IPS-18a (cell line): Measurements from ENCODE around the gene LARGE1.

Source experiments
- H3K27ac ChIP-seq: one replicate; pipeline ENCODE4 v1.5.1; 2013; ENCODE audit warnings: low read length
- H3K27me3 ChIP-seq: one replicate; pipeline ENCODE4 v1.6.1; 2013; ENCODE audit warnings: mild to moderate bottlenecking, low read length; ENCODE audit not compliant: control insufficient read depth, insufficient read depth
- H3K36me3 ChIP-seq: one replicate; pipeline ENCODE4 v1.6.1; 2013; ENCODE audit warnings: low read depth, low read length; ENCODE audit not compliant: control insufficient read depth
- H3K4me1 ChIP-seq: one replicate; pipeline ENCODE4 v1.6.1; 2013; ENCODE audit warnings: low read depth, low read length; ENCODE audit not compliant: control insufficient read depth
- H3K4me3 ChIP-seq: one replicate; pipeline ENCODE4 v1.5.1; 2013; ENCODE audit warnings: low read length
- H3K9ac ChIP-seq: one replicate; pipeline ENCODE4 v1.6.1; 2013; ENCODE audit warnings: mild to moderate bottlenecking, low read length, moderate library complexity
- H3K9me3 ChIP-seq: one replicate; pipeline ENCODE4 v1.6.1; 2013; ENCODE audit warnings: low read depth, low read length; ENCODE audit not compliant: control insufficient read depth

The LARGE1 gene

DNA sequence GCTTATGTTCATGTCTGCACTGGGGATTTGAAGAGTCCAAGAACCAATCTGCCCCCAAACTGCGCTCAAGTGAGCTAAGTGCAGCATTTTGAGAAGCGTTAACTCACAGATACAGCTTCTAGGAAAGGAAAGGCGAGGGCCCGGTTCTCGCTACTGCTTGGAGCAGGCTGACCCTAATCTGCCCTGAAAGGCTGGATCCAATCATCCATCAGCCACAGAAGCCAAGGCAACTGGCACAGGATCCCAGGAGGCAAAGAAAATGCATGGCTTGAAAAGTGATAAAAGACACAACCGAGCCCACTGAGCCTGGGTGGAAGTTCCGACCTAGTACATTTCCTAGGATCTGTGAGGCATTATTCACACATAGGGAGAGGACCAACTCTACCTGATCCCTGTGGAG is 174.8 kb downstream of the LARGE1 start:
- H3K27me3 ChIP-seq, result no peaks in the 10 kb centered on the region
- H3K9me3 ChIP-seq, result no peaks in the 10 kb centered on the region
- H3K9ac ChIP-seq, result no peak overlapping the region

DNA sequence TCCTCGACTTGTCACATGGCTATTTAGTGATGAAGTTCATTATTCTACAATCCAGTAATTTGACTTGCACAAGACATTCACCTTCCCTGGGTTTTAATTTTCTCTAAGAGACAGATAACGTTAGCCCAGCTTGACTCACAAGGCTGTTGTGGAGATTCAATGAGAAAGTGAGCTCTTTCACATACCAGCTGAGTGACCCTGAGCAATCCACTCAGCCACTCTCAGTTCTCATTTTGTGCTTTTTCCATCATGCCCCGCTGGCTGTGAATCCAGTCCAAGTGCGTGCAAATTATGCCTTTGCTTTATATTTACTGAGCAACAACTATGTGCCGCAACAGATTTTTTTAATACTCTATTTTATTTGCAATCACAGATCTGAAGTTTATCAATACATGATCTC is 176.5 kb downstream of the LARGE1 start:
- Histone ChIP-seq H3K4me3 (no peak overlapping the region), H3K36me3 (no peaks in the 10 kb centered on the region), H3K4me1 (peaks cover 27% of the 10 kb centered on the region), H3K27me3 (no peaks in the 10 kb centered on the region), H3K9me3 (no peaks in the 10 kb centered on the region), H3K27ac (no peak overlapping the region), H3K9ac (no peak overlapping the region)

More for the DNA sequence above, 174.8 kb downstream of the LARGE1 start:
- Histone ChIP-seq H3K4me3 (no peak overlapping the region), H3K36me3 (no peaks in the 10 kb centered on the region), H3K4me1 (peaks cover 10% of the 10 kb centered on the region), H3K27ac (no peak overlapping the region)

DNA sequence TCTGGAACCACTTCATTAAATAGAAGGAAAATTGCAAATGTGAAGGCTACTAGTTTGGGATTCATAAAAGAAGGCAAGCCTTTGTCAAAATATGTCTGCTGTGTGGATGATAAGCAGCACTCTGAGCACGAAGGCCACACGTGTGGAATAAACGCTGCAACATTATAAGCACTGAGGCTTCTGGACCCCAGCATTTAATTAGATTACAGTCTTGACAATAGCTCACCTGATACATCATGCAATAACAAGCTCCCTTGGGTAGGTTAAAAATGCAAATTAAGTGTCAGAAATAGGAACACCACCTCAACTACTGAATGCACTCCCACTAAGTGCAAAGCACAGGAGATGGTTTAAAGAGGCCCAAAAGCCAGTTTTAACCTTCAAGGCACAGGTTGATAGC is 179.3 kb downstream of the LARGE1 start:
- peaks cover 45% of the 10 kb centered on the region for H3K4me1 ChIP-seq
- no peak overlapping the region for H3K4me3 ChIP-seq
- H3K9ac ChIP-seq, result no peak overlapping the region
- H3K27me3 ChIP-seq, result no peaks in the 10 kb centered on the region
- no peaks in the 10 kb centered on the region for H3K36me3 ChIP-seq
- H3K9me3 ChIP-seq, result peaks cover 4% of the 10 kb centered on the region
- H3K27ac ChIP-seq, result no peak overlapping the region

DNA sequence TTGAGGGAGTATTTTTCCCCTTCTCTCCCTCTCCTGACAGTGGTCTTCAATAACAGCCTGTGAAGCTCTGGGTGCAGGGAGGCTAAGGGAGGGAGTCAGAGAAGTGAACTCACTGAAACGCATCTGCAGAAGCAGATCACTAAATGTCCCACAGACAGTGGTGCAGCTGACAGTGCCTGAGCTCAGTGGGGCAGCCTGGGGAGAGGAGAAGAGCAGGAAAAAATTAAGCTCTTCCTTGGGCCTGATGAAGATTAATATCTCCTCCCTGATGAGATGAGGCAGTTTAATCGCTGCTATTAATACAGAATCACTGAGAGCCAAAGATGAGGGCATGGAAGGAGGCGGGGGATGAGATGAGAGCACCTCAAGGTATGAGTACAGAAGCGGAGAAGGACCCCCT is 180.8 kb downstream of the LARGE1 start:
- H3K4me3 ChIP-seq, result no peak overlapping the region
- no peaks in the 10 kb centered on the region for H3K36me3 ChIP-seq
- no peak overlapping the region for H3K9ac ChIP-seq
- H3K4me1 ChIP-seq, result peaks cover 45% of the 10 kb centered on the region
- no peak overlapping the region for H3K27ac ChIP-seq
- peaks cover 5% of the 10 kb centered on the region for H3K9me3 ChIP-seq
- H3K27me3 ChIP-seq, result no peaks in the 10 kb centered on the region

DNA sequence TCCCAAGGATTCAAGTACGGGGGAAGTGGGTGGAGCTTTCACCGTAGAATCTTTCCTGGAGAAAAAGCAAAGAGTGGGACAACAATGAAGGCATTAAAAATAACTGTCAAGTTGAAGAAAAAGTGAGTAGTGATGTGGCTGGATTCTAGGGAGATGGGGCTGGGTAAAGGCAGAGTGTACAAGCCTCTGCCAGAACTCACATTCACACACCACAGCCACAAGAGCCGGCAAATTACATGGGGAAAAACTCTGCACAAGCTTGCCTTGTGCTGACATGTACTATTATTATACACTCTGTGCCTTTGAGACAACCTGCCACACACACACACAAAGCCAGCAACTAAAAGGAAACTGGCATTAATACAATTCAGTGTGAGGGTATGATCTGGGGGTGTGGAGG is 182.6 kb downstream of the LARGE1 start:
- Histone ChIP-seq H3K4me1 (peaks cover 52% of the 10 kb centered on the region), H3K9me3 (peaks cover 5% of the 10 kb centered on the region), H3K36me3 (no peaks in the 10 kb centered on the region), H3K27ac (no peak overlapping the region), H3K9ac (no peak overlapping the region), H3K27me3 (no peaks in the 10 kb centered on the region), H3K4me3 (peak overlapping the region; percentile 22)

DNA sequence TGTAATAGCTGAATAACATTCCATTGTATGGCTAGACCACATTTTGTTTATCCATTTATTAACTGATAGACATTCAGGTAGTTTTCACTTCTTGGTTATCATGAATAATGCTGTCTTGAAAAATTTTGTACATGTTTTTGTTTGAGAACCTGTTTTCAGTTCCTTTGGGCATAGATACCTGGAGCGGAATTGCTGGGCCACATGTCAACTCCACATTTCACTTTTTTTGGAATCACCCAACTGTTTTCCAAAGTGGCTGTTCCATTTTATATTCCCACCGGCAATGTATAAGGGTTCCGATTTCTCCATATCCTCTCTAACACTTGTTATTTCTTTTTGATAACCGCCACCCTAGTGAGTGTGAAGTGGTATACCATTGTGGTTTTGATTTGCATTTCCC is 184.3 kb downstream of the LARGE1 start:
- no peaks in the 10 kb centered on the region for H3K36me3 ChIP-seq

DNA sequence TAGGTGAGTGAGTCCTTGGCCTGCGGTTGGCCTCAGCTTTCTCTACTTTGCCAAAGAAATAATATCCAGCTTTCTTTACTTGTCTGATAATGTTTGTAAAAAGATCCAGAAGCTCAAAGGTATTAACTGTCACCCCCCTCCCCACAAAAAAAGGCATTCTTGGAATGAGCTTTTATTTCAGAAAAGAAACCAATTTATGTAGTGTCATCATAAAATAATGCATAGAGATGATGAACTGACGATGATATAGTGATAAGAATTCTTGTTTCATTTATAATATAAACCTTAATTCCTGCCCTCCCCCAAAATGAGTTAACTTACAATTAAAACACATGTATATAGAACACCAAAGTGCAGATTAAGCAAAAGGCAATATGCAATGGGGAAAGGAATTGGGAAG is 191.4 kb downstream of the LARGE1 start:
- no peak overlapping the region for H3K4me3 ChIP-seq
- no peaks in the 10 kb centered on the region for H3K27me3 ChIP-seq
- H3K9ac ChIP-seq, result no peak overlapping the region
- peaks cover 22% of the 10 kb centered on the region for H3K4me1 ChIP-seq
- no peaks in the 10 kb centered on the region for H3K9me3 ChIP-seq
- H3K27ac ChIP-seq, result no peak overlapping the region
- no peaks in the 10 kb centered on the region for H3K36me3 ChIP-seq

More for the DNA sequence above, 184.3 kb downstream of the LARGE1 start:
- Histone ChIP-seq H3K9ac (no peak overlapping the region), H3K4me1 (peaks cover 47% of the 10 kb centered on the region), H3K27ac (no peak overlapping the region), H3K4me3 (no peak overlapping the region), H3K27me3 (no peaks in the 10 kb centered on the region), H3K9me3 (peaks cover 5% of the 10 kb centered on the region)

DNA sequence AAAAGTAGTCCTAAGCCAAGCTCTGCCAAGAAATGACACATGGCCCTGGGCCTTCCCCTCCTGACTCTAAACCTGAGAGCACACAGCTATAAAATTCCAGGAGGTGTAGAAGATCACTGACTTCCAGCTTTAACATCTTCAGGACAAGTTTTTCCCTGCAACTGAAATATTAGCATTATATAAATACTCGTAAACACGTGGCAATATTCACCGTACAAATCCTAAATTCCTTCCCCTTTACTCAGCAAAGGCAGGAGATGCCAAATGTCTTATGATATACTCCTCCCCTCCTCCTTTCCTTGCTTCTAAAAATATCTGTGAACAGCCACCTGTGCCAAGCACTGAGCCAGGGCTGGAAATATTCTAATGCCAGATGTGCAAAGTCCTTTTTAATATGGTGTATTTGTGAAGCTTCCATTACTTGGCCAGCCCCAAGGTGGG is 194.0 kb downstream of the LARGE1 start:
- Histone ChIP-seq H3K4me3 (no peak overlapping the region), H3K27me3 (no peaks in the 10 kb centered on the region), H3K9ac (no peak overlapping the region), H3K36me3 (no peaks in the 10 kb centered on the region), H3K27ac (no peak overlapping the region), H3K4me1 (peaks cover 18% of the 10 kb centered on the region), H3K9me3 (no peaks in the 10 kb centered on the region)

DNA sequence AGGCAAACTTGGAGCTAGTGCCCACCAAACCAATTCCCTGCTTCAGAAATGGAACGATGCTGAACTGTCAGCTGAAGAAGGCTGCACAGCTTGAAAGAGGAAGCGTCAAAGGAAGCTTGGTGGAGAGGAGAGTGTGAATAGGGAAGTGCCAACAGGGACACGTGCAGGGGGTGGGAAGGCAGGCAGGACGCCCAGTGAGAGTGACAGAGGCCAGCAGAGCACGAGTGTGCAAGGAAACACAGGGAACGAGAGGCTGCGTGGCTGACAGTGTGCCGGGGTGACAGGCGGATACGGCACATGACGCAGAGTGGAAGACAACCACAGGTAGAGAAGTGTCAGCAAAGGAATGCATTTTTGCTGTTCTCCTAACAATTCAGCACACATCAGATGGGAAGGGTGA is 196.4 kb downstream of the LARGE1 start:
- no peaks in the 10 kb centered on the region for H3K27me3 ChIP-seq
- no peak overlapping the region for H3K9ac ChIP-seq
- H3K27ac ChIP-seq, result no peak overlapping the region
- H3K4me1 ChIP-seq, result peaks cover 18% of the 10 kb centered on the region
- H3K9me3 ChIP-seq, result no peaks in the 10 kb centered on the region
- H3K4me3 ChIP-seq, result no peak overlapping the region
- no peaks in the 10 kb centered on the region for H3K36me3 ChIP-seq

DNA sequence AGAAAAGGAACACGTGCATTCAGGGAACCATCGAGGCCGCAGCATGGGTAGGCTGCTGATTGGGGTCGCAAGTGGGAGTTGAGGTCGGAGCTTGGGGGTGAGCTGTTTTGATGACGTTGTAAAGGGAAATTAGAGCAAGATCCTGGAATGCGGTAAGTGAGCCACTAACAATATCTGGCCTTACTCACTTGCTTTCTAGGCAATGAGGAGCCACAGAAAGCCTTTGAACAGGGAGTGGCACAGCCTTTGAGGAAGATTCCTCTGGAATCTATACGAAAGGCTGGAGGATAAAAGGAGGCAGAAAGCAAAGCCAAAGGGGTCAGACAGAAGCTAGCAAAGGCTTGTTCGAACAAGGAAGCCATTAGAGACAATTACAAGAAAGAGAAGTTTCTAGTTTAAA is 197.5 kb downstream of the LARGE1 start:
- Histone ChIP-seq H3K4me1 (peaks cover 18% of the 10 kb centered on the region), H3K4me3 (no peak overlapping the region), H3K9ac (no peak overlapping the region), H3K36me3 (no peaks in the 10 kb centered on the region), H3K27me3 (no peaks in the 10 kb centered on the region), H3K9me3 (no peaks in the 10 kb centered on the region), H3K27ac (no peak overlapping the region)

DNA sequence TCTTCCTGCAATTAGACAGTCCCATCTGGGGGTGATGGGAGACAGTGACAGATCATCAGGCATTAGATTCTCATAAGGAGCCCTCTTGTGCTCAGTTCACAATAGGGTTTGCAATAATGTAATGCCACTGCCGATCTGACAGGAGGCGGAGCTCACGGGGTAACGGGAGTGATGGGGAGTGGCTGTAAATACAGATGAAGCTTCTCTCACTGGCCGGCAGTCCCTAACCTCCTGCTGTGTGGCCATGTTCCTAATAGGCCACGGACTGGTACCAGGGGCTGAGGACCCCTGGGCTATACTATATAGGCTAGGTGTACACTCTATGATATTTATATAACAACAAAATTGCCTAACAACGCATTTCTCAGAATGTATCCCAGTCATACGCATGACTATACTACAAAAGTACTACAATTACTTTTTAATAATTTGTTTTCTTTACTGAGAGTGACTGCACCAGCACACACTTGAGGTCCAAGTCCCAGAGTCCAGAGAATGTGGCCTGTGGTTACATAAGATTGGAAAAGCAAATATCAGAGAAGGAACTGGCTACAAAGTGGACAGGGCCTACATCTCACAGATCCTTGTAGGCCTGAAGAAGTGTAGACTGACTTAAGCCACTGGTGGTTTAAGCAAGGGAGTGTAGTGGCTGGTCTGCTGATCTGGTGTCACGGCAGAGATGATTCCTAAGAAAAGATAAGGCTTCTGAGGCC is 200.0 kb downstream of the LARGE1 start:
- no peaks in the 10 kb centered on the region for H3K36me3 ChIP-seq
- H3K9me3 ChIP-seq, result no peaks in the 10 kb centered on the region
- H3K27me3 ChIP-seq, result no peaks in the 10 kb centered on the region
- no peak overlapping the region for H3K27ac ChIP-seq
- peaks cover 10% of the 10 kb centered on the region for H3K4me1 ChIP-seq
- H3K4me3 ChIP-seq, result no peak overlapping the region
- H3K9ac ChIP-seq, result no peak overlapping the region

DNA sequence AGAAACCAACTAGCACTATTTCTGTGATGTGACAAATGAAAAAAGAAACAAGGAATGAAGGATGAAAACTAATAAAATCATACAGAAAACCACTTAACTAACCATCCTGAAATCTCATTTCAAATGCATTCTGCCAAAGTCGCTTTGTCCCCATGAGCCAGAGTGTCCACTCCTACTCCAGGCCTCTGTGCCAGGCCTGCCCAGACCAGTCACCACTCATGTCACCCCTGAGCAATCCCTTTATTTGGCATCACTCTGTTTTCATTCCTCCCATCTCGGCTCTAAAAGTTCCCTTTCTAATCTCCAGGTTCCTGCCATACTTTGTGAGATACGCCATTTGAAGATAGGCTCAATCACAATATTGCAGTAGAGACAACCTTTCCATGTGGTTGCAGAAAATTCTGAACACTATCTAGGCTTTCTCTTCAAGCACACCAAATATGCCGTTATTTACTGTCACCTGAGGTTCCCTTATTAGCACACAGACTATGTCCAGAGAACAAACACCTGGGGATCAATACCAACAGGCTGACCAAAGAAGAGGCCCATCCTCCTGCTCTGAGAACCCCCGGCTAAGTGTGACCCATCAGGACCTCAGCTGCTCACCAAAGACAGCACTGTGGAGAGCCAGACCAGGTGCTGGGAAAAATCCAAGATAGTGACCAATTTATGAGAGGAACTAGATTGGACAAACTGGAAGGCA is 202.4 kb downstream of the LARGE1 start:
- Histone ChIP-seq H3K4me3 (no peak overlapping the region), H3K4me1 (no peaks in the 10 kb centered on the region), H3K9ac (no peak overlapping the region), H3K9me3 (no peaks in the 10 kb centered on the region), H3K27me3 (no peaks in the 10 kb centered on the region), H3K27ac (no peak overlapping the region), H3K36me3 (no peaks in the 10 kb centered on the region)
